NCI-H510A (cell line): ENCODE measurements around the gene RAPGEF1.

Source experiments
- DNase-seq: peaks from one replicate; lab custom pipeline; 2025; lab: John Stamatoyannopoulos, UW

RAPGEF1 gene

GRCh38 chr9:131707733-131708157, 32.1 kb downstream of the RAPGEF1 start:
- no peak for DNase-seq

GRCh38 chr9:131707050-131707449, 32.8 kb downstream of the RAPGEF1 start:
- no peak for DNase-seq

- DNase-seq, result no peak
Measured at GRCh38 chr9:131706608-131706970, 33.3 kb downstream of the RAPGEF1 start.

GRCh38 chr9:131704988-131705387, 34.9 kb downstream of the RAPGEF1 start:
- DNase-seq, result no peak

DNA sequence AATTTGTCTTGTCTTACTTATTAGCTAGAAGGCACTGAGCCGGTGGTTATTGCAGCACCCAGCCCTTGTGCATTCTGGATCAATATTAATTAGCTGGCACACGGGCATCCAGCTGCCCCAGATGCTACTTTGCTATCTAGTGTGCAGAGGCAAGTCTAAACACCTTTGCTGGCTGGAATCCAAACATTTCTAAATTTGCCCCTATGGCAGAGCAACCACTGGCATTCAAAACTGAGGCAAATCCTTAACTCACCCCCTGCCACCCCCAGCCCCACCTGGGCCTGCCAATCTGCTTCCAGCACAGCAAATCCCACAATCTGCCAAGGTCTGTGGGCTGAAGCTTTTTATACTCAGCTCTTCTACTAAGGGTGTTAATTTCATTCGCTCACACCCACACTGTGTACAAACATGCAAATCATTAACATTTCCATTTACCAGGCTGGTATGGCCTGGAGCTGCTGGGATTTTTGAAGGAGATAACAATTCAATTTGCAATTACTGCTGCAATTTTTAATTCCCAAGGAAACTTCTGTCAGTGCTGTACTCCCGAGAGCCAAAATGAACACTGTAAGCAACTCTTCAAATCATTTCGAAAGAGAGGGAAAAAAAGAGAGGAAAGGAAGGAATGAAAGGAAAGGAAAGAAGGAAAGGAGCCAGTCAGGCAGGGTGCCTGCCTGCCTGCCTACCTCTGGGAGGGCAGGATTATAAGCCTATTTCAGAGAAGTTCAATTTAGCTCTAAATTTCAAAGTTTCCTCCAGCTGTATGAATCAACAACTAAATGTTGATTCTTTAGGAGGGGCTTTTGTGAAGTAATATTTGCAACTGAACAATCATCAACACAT, 35.5 kb downstream of the RAPGEF1 start:
- DNase-seq, result no peak

GRCh38 chr9:131703697-131704096, 36.2 kb downstream of the RAPGEF1 start:
- DNase-seq, result no peak

DNA sequence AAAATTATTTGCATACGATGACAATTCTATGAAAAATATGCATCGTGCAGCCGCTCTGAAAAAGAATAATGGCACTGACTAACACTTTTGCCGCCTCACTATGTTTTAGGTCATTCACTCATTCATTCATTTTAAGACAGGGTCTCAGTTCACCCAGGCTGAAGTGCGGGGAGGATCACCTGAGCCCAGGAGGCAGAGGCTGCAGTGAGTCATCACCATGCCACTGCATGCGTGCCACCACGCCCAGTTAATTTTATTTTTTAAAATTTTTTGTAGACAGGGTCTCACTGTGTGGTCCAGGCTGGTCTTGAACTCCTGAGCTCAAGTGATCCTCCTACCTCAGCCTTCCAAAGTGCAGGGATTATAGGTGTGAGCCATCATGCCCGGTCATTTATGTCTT, 37.0 kb downstream of the RAPGEF1 start:
- no peak for DNase-seq

DNA sequence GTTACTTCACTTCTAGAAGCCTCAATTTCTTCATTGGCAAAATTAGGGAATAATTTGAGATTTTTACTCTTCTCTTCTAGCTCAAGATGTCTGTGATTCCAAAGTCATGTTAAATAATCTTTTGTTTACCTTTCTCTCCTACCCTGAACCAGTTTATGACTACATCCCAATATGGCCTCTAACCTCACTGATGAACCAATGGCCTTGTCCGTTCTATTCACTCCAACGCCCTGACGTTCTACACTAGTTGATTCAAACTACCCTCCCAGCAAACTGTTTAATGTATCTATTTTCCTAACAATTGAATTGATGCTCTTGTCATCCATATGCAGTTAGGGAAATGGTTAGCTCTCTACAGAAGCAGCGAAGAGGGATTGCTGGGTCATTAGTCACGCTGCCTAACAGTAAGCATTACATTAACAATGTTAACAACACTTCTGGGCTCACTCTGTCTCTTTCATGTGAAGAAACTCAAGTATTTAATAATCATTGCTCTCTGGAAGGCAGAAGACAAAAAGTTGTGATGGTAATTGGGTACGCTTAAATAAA, 38.0 kb downstream of the RAPGEF1 start:
- DNase-seq, result peak; percentile 62

DNA sequence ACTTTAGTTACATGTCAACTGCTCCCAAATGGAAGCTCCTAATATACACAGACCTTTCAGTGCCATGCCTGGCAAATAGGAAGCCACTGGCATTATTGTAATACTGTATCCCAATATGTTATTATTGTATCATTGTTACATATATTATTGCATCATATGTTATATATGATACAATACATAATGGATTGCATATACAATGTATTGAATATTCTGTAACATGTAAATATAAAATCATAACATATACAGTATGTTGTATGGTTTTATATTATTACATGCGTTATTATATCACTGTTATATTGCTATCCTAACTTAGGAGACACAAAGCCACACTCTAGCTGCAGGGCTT, 38.5 kb downstream of the RAPGEF1 start:
- DNase-seq, result no peak

DNA sequence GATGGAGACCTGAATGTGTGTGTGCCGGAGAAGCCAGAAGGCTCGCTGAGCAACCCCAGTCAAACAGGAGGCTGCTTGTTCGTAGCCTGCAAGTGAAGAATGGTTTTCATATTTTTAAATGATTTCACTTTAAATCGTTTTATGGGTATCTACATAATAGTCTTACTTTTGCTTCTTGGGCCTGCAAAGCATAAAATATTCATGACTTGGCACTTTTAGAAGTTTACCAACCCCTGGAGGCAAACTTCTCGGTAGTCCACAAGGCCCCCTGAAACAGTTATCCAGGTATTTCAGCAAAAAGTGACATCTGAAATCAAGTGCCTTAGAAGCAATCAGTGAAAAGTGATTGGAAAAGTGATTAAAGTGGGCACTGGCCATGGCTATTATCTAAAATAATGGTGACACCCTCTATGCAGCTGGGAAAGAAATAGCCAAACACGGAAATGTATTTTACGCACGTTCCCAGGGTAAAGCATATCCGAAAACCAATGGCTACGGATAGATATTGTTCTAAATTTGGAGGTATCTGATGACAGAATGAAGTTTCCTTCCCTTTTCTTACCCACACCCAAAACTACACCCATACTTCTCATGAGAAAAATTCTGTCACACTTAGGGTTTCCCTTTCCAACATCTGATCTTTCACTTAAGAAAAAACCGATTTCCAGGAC, 39.0 kb downstream of the RAPGEF1 start:
- DNase-seq, result no peak

- DNase-seq, result no peak
Measured at GRCh38 chr9:131700076-131700475, 39.8 kb downstream of the RAPGEF1 start.

DNA sequence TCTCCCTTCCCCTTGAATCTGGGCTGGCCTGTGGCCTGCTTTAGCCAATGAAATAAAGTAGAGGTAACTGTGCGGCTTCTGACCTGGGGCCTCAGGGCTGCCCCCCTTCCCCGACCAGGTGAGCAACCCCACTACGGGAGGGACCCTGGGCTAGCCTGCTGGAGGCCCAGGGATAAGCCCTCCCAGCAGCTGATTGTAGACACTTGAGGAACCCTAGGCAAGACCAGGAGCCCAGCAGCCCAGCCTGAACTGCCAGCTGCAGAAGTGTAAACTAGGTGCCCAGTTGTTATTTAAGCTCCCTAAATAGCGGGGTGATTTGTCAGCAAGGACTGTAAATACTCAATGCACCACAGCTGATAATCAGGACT, 41.3 kb downstream of the RAPGEF1 start:
- DNase-seq, result no peak

GRCh38 chr9:131697908-131698617, 41.8 kb downstream of the RAPGEF1 start:
- DNase-seq, result no peak

- DNase-seq, result no peak
Measured at GRCh38 chr9:131697097-131697496, 42.8 kb downstream of the RAPGEF1 start.

DNA sequence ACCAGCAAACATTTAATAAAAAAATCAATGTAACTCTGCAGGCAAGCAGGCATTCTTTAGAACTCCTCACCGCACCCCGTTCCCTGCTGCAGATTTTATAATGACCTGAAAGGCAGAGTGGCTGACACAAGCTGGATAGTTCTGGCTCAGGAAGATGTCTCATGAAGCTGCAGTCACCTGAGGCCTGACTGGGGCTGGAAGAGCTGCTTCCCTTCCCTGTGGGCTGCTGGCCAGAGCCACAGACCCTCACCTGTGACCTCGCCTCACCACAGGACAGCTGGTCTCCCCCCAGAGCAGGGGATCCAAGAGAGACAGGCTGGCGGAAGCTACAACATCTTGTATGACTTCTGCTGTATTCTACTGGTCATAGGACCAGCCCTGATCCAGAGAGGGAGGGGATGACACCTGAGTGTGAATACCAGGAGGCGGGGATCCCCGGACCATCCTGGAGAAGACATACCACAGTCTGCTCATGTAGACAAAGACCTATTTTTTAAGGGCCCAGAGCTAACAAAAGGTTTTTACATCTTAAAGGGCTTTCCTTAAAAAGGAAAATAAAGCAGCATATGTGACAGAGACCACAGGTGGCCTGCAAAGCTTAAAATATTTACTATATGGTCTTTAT, 43.9 kb downstream of the RAPGEF1 start:
- no peak for DNase-seq

DNA sequence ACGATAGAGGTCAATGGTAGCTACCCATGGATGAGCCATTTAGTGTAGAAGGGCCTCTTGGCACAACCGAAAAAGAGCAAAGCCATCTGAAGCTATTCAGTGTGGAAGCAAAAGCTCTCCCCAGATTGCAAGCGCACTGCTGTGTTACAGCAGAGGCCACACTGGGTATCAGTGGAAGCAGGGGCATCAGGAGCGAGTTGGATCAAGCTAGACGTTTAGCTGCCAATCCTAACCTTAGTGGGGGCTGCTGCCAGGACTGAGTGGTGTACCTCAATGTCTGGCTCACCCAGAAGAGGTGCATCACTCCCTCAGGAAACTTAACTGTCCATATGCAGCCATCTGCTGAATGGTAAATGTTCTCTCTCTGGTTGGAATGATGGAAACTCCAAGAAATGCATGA, 44.5 kb downstream of the RAPGEF1 start:
- no peak for DNase-seq

- no peak for DNase-seq
Measured at GRCh38 chr9:131693651-131694597, 46.0 kb downstream of the RAPGEF1 start.

DNA sequence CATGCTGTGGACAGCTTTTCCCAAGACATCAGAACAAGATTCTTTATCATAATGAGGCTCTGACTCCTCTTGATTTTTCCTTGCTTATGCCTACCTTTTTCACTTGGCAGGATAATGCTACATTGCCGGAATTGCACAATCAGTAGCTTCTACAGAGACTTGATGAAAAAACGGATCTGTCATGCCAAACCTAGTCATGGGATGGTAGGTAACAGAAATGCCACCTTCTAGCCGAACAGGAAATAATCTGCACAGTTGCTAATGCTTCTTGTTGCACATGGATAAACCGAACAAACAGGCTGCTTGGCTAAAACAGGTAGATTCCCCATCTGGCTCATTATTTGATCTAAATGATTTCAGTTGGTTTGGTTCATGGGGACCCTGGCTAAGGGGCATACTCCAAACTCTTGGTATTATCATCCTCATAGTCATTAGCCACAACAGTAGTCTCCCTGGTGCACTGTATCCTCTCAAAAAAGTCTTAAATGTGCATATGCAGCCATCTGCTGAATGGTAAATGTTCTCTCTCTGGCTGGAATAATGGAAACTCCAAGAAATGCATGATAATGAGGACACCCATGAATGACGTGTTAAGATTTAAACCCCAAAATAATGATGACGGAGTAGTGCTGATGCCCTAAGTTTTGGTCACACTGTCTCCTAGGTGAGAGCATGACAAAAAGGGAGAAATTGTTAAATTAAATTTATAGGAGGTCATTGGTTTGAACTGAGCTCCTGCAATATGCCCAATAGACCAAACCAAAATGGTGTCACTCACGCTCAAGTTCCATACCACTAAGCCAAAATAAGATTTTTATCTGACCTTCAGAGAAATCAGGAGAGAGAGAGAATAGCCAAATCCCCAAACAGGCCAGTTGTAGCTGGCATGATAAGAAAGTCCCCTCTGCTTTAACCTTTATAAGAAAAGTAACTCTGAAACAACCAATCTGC, 47.0 kb downstream of the RAPGEF1 start:
- DNase-seq, result no peak

GRCh38 chr9:131691969-131692611, 47.8 kb downstream of the RAPGEF1 start:
- DNase-seq, result no peak
